ENCODE results near the gene C12orf57.

The C12orf57 gene

GRCh38 chr12:6917491-6918231, 26.2 kb upstream of the C12orf57 start:
- in situ Hi-C loops (cut with HindIII; ENCODE audit: low sequenced_read_pairs): no loop called here

- in situ Hi-C loops (cut with HindIII; ENCODE audit: low sequenced_read_pairs): no loop called here
Measured at GRCh38 chr12:6919588-6919987, 24.2 kb upstream of the C12orf57 start.

GRCh38 chr12:6921539-6921938, 22.3 kb upstream of the C12orf57 start:
- in situ Hi-C loops (cut with HindIII; ENCODE audit: low sequenced_read_pairs): no loop called here

- in situ Hi-C loops (cut with HindIII; ENCODE audit: low sequenced_read_pairs): no loop called here
Measured at GRCh38 chr12:6921996-6922946, 21.6 kb upstream of the C12orf57 start.

GRCh38 chr12:6923003-6923732, 20.7 kb upstream of the C12orf57 start:
- in situ Hi-C loops (cut with HindIII; ENCODE audit: low sequenced_read_pairs): no loop called here

- in situ Hi-C loops (cut with HindIII; ENCODE audit: low sequenced_read_pairs): no loop called here
Measured at GRCh38 chr12:6923851-6924250, 20.0 kb upstream of the C12orf57 start.

- in situ Hi-C loops (cut with HindIII; ENCODE audit: low sequenced_read_pairs): no loop called here
Measured at GRCh38 chr12:6925239-6925539, 18.6 kb upstream of the C12orf57 start.

GRCh38 chr12:6925540-6926279, 18.1 kb upstream of the C12orf57 start:
- in situ Hi-C loops (cut with HindIII; ENCODE audit: low sequenced_read_pairs): no loop called here

- in situ Hi-C loops (cut with HindIII; ENCODE audit: low sequenced_read_pairs): no loop called here
Measured at GRCh38 chr12:6927379-6928021, 16.3 kb upstream of the C12orf57 start, which contains the start of gene ATN1. Gene ATN1 (plus strand): TSS chr12:6927959. CDS start chr12:6934002, 6,043 bp downstream.

GRCh38 chr12:6928022-6928702, 15.7 kb upstream of the C12orf57 start:
- in situ Hi-C loops (cut with HindIII; ENCODE audit: low sequenced_read_pairs): no loop called here

GRCh38 chr12:6928703-6929407, 15.0 kb upstream of the C12orf57 start:
- in situ Hi-C loops (cut with HindIII; ENCODE audit: low sequenced_read_pairs): no loop called here

- in situ Hi-C loops (cut with HindIII; ENCODE audit: low sequenced_read_pairs): no loop called here
Measured at GRCh38 chr12:6929466-6930452, 14.1 kb upstream of the C12orf57 start.

GRCh38 chr12:6932766-6933165, 11.1 kb upstream of the C12orf57 start:
- in situ Hi-C loops (cut with HindIII; ENCODE audit: low sequenced_read_pairs): no loop called here

- in situ Hi-C loops (cut with HindIII; ENCODE audit: low sequenced_read_pairs): no loop called here
Measured at GRCh38 chr12:6934110-6934509, 9.7 kb upstream of the C12orf57 start.

- in situ Hi-C loops (cut with HindIII; ENCODE audit: low sequenced_read_pairs): no loop called here
Measured at GRCh38 chr12:6935371-6936193, 8.2 kb upstream of the C12orf57 start.

GRCh38 chr12:6936194-6936635, 7.6 kb upstream of the C12orf57 start:
- in situ Hi-C loops (cut with HindIII; ENCODE audit: low sequenced_read_pairs): no loop called here

All from DLD1 (cell line).